SH-SY5Y (cell line): Measurements from ENCODE around the gene XDH.

Experiments used
- GATA2 ChIP-seq: IDR thresholded peaks from 2 replicates; pipeline ENCODE4 v1.6.1; 2011; ENCODE audit warnings: mild to moderate bottlenecking, low read depth, low read length
- GATA3 ChIP-seq: IDR thresholded peaks from 2 replicates; pipeline ENCODE4 v1.6.1; 2011; ENCODE audit warnings: low read depth, mild to moderate bottlenecking, low read length, moderate library complexity

The XDH gene

DNA sequence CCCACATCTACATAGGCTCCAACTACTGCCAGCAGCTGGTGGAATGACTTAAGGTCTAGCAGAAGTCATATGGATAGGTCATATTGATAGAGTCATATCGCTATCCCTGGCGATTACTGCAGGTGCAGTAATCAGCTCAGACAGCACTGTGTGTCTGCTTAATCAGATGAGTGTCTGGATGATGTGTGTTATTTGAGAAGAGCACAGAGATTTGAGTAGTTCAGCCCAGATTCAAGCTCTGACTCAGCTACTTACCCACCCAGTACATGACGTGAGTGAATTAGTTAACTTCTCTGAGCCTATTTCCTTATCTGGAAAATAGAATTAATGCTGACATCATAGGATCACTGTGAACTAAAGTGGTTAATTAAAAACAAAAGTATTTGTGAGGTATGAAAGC lies 101.6 kb downstream of the XDH start:
- TF ChIP-seq GATA3 (no peak), GATA2 (no peak)

- TF ChIP-seq GATA3 = no peak
- TF ChIP-seq GATA2 = no peak
Measured at GRCh38 chr2:31304816-31305215, 109.7 kb downstream of the XDH start.

DNA sequence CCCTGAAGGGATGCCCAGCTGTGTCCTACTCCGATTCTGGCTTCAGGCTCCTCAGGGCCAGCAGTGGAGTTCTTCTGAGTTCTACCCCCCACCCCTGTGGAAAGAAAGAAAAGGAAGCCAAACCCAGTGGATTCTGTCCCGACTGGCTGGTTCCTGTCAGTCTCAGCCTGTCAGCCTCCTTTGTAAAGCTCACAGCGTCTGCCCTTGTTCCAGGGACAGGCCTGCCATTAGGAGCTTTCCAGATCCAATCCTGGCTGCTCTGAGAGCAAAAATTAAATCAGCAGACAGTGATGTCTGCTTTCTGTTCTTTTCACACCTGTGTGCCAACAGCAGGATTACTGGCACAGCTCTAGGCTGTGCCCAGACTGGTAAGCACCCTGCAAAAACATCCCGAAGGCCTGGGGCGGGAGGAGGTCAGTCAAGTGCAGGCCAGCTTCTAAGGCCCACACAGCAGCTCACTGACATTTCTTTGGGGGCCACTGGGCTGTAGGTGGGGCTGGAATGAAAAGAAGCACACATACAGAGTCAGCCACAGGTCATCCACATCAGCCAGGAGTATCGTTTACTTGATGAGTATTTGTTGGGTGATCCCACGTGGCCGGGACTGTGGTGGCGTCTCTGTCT lies 111.5 kb downstream of the XDH start:
- TF ChIP-seq GATA2 (no peak), GATA3 (no peak)

GRCh38 chr2:31300309-31300708 lies 114.2 kb downstream of the XDH start:
- TF ChIP-seq GATA3 = no peak
- no peak for TF ChIP-seq GATA2

DNA sequence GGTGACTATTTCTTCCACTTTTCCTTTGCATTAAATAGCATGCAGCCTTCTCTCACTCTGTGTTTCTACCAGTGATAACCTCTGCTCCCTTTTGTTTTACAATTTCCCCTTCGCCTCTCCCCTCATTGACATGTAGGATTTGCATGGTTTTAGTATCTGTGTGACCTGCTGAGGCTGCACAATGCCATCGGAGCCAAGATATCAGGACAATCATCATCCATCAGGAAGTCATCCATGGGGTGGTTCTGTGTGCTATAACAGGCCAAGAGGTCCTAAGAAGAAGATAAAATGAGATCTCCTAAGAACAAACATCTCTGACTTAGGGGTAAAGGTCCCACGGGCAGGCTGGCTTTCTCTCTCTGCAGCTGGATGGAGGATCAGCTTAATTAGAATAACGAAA lies 115.0 kb downstream of the XDH start:
- TF ChIP-seq GATA2 (no peak), GATA3 (no peak)

DNA sequence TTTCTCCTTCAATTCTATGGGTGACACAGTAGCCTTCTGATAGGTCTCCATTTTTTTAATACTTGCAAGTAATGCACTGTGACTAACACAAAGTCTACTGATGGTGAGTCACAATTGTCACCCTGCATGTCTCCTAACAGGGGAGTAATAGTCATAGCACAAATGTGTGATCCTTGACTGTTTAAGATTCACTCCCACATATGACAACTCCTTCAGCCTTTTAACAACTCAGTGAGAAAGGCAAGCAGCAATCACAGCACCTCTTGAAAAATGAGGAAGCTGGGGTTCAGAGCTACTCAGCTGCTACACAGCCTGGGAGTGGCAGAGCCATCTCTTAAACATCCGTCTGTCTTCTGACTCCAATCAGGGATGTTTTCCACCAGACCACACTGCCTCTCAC lies 116.8 kb downstream of the XDH start:
- TF ChIP-seq GATA3 (no peak), GATA2 (no peak)

GRCh38 chr2:31296641-31297287 lies 117.8 kb downstream of the XDH start:
- no peak for TF ChIP-seq GATA3
- no peak for TF ChIP-seq GATA2

- no peak for TF ChIP-seq GATA3
- no peak for TF ChIP-seq GATA2
Measured at GRCh38 chr2:31294196-31294595, 120.3 kb downstream of the XDH start.

DNA sequence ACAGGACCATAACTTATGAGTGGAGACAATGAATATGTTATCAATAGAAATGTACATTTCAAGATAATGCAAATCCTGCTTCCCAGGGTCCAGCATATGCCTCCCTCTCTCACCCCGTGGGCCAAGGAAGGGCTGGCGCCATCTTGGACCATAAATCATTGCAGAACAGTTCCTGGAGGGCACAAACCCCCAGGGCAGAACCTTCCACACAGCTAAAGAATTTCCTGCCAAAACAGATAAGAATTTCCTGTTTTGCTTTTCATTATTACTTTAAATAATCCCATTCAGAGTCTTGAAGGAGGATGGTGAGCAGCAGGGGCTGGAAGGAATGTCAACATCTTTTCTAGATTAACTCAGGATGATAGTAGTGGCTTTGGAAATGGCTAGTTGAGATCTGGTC lies 126.9 kb downstream of the XDH start:
- no peak for TF ChIP-seq GATA3
- TF ChIP-seq GATA2 = no peak

GRCh38 chr2:31286961-31287550 lies 127.5 kb downstream of the XDH start:
- TF ChIP-seq GATA3 (no peak), GATA2 (no peak)

GRCh38 chr2:31286230-31286629 lies 128.3 kb downstream of the XDH start:
- no peak for TF ChIP-seq GATA3
- no peak for TF ChIP-seq GATA2
